SK-N-MC (cell line): ENCODE data around the gene TMEM127.

Experiments
- EZH2 ChIP-seq: fragments of 200-600 bp; sonication (generic); IDR thresholded peaks from one replicate; pipeline ENCODE4 v1.6.1; 2017; ENCODE audit warnings: antibody characterized with exemption
- FOXP2 ChIP-seq: optimal IDR thresholded peaks from 2 replicates; pipeline ENCODE3; 2011; ENCODE audit warnings: mild to moderate bottlenecking, moderate library complexity; ENCODE audit not compliant: insufficient read depth; ENCODE audit errors: extremely low read length, control extremely low read depth
- POLR2AphosphoS5 ChIP-seq: IDR thresholded peaks from 2 replicates; pipeline ENCODE4 v1.6.1; 2012; ENCODE audit warnings: mild to moderate bottlenecking, low read depth, low read length, borderline replicate concordance

- no peak for TF ChIP-seq EZH2
- TF ChIP-seq POLR2AphosphoS5 = no peak
- no peak for TF ChIP-seq FOXP2
Observed at GRCh38 chr2:96239091-96239490, 26.7 kb downstream of the TMEM127 start.
